Measurements from ENCODE around the gene REM2. TPM values are rescaled to one million over a fixed set of nuclear protein-coding genes. Genes with fewer than 3 reads are reported as not detected.
"Not testable (repeated sequence)": the region's sequence is repeated elsewhere in the genome, so short reads cannot be mapped to it uniquely, and the experiment has no call there.

The REM2 gene
- total RNA-seq, 1 experiment from 2014 or later: 0.18 TPM

DNA sequence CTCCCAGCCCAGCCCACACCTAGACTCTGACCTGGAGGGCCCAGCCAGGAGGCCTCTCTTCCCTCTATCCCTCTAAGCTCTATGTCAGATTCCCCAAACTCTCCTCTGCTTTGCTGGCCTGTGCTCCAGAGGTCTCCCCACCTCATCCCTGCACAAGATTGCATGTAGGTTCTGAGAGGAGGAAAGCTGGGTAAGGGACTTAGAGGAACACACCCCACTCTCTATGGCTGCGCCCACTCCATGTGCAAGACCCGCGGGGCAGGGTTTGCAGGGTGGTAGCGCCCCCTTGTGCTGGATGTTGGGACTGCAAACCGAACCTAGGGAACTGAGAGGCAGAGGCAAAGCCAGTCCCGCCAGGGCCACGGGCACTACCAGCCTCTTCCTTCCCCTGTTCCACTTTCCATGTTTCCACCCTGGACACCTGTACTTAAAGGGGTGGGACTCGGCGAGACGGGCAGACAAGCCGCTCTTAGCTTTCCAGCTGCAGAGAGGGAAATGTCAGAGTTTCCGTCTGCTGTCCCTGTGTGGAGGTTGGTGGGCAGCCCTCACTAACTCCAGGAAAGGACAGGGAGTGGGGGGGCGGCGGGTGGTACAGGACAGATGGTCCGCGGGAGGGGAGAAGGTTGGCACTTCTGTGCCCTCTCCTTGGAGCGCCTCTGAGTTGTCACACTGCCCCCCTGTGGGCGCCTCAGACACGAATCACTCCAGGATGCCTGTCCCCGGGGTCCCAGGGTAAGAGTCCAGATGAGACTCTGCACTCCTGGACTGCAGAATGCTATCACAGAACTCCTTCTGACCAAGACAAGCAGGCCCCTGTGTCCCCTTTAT, 29.9 kb upstream of the REM2 start:
- no peaks in the 10 kb centered on the region for H3K9me3 ChIP-seq (ENCODE audit: control insufficient read depth, insufficient read depth, low read depth, low read length)
- H3K27me3 ChIP-seq (ENCODE audit: control insufficient read depth, insufficient read depth, low read length): no peaks in the 10 kb centered on the region
- ATAC-seq (peak; percentile 95), DNase-seq (ENCODE audit: low read depth, low spot score) (no peak)
- peak overlapping the region; percentile 63; the same call in 1 of the 2 replicates for H3K27ac ChIP-seq (ENCODE audit: low read length)
- peak overlapping the region; percentile 33 to 69 for H3K4me3 ChIP-seq (ENCODE audit: low read depth in 2 of 2, low read length in 2 of 2)
- no peaks in the 10 kb centered on the region for H3K4me1 ChIP-seq (ENCODE audit: control insufficient read depth, insufficient read depth, low read length)
- CTCF ChIA-PET: interaction anchor here (0.6 to 4.9 kb wide), 3 partner anchors 10 to 30 kb away, joined by 4 to 50 read pairs (median 4); no protein-coding TSS in a partner anchor
- no peaks in the 10 kb centered on the region for H3K36me3 ChIP-seq (ENCODE audit: control insufficient read depth, insufficient read depth, low read length)
- no peak for TF ChIP-seq POLR2AphosphoS5 (IDR thresholded peaks at IDR 0.05; ENCODE audit: low read depth, low read length)
- TF ChIP-seq, protein P1, sequence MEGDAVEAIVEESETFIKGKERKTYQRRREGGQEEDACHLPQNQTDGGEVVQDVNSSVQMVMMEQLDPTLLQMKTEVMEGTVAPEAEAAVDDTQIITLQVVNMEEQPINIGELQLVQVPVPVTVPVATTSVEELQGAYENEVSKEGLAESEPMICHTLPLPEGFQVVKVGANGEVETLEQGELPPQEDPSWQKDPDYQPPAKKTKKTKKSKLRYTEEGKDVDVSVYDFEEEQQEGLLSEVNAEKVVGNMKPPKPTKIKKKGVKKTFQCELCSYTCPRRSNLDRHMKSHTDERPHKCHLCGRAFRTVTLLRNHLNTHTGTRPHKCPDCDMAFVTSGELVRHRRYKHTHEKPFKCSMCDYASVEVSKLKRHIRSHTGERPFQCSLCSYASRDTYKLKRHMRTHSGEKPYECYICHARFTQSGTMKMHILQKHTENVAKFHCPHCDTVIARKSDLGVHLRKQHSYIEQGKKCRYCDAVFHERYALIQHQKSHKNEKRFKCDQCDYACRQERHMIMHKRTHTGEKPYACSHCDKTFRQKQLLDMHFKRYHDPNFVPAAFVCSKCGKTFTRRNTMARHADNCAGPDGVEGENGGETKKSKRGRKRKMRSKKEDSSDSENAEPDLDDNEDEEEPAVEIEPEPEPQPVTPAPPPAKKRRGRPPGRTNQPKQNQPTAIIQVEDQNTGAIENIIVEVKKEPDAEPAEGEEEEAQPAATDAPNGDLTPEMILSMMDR (IDR thresholded peaks at IDR 0.05): peak; percentile 89
- in situ Hi-C loops (cut with HindIII; ENCODE audit: low pct_unique_long_range_greater_than_20kb, low sequenced_read_pairs): no loop called here
- BruUV-seq (replicated peaks): no TSS peak
- intact Hi-C loops (cut with micrococcal nuclease; ENCODE audit: unreplicated experiment): loop anchor here (2.0 to 10.0 kb wide), 2 partner anchors 30 to 198 kb away; no protein-coding TSS in a partner anchor
- POLR2A ChIA-PET: no interaction called here

DNA sequence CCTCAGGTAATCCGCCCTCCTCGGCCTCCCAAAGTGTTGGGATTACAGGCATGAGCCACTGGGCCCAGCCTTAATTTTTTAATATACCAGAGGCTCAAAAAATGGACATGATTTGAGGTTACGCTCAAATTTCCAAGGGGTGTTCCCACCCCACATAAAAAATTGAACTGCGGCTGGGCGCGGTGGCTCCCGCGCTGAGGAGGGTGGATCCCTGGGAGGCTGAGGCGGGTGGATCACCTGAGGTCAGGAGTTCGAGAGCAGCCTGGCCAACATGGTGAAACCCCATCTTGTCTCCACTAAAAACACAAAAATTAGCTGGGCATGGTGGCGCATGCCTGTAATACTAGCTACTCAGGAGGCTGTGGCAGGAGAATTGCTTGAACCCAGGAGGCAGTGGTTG, 28.7 kb upstream of the REM2 start:
- BruUV-seq (replicated peaks); DNase-seq (ENCODE audit: low read depth, low spot score); H3K27ac ChIP-seq (ENCODE audit: low read length); ATAC-seq; H3K36me3 ChIP-seq (ENCODE audit: control insufficient read depth, insufficient read depth, low read length); H3K27me3 ChIP-seq (ENCODE audit: control insufficient read depth, insufficient read depth, low read length); H3K4me3 ChIP-seq (ENCODE audit: low read depth in 2 of 2, low read length in 2 of 2); H3K4me1 ChIP-seq (ENCODE audit: control insufficient read depth, insufficient read depth, low read length); H3K9me3 ChIP-seq (ENCODE audit: control insufficient read depth, insufficient read depth, low read depth, low read length); in situ Hi-C loops (cut with HindIII; ENCODE audit: low pct_unique_long_range_greater_than_20kb, low sequenced_read_pairs): not testable (repeated sequence)
- CTCF ChIA-PET: interaction anchor here (0.7 to 4.9 kb wide), 2 partner anchors 31 to 217 kb away, joined by 9 to 50 read pairs; no protein-coding TSS in a partner anchor
- intact Hi-C loops (cut with micrococcal nuclease; ENCODE audit: unreplicated experiment): loop anchor here (10.0 kb wide), 1 partner anchor 199 kb away; no protein-coding TSS in a partner anchor
- POLR2A ChIA-PET: interaction anchor here (0.5 kb wide), 1 partner anchor 28 kb away, joined by 6 read pairs; no protein-coding TSS in a partner anchor

DNA sequence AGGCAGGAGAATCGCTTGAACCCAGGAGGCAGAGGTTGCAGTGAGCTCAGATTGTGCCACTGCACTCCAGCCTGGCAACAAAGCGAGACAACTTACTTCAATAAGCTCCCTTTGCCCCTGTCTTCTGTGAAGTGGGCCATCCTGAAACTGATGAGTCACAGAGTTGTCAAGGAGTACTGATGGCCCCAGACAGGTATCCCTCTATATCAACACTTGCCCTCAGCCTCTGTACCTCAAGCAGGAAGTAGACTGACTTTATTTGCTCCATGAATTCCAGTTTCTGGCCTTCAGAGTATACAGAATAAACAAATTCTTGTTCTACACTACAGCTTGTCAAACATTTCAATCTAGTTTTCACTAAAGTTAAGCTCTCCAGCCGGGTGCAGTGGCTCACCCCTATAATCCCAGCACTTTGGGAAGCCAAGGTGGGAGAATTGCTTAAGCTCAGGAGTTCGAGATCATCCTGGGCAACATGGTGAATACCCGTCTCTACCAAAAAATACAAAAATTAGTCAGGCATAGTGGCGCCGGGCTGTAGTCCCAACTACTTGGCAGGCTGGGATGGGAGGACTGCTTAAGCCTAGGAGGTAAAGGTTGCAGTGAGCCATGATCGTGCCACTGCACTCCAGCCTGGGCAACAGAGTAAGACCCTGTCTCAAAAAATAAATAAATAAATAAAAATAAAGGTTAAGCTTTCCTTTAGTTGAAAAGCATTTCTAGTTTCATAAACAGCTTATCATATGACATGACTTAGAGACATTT, 27.9 kb upstream of the REM2 start:
- Histone ChIP-seq H3K4me1 (ENCODE audit: control insufficient read depth, insufficient read depth, low read length) (no peaks in the 10 kb centered on the region), H3K4me3 (ENCODE audit: low read depth in 2 of 2, low read length in 2 of 2) (no peak overlapping the region), H3K36me3 (ENCODE audit: control insufficient read depth, insufficient read depth, low read length) (no peaks in the 10 kb centered on the region), H3K27me3 (ENCODE audit: control insufficient read depth, insufficient read depth, low read length) (no peaks in the 10 kb centered on the region), H3K9me3 (ENCODE audit: control insufficient read depth, insufficient read depth, low read depth, low read length) (no peaks in the 10 kb centered on the region), H3K27ac (ENCODE audit: low read length) (no peak overlapping the region)
- TF ChIP-seq, protein P2, sequence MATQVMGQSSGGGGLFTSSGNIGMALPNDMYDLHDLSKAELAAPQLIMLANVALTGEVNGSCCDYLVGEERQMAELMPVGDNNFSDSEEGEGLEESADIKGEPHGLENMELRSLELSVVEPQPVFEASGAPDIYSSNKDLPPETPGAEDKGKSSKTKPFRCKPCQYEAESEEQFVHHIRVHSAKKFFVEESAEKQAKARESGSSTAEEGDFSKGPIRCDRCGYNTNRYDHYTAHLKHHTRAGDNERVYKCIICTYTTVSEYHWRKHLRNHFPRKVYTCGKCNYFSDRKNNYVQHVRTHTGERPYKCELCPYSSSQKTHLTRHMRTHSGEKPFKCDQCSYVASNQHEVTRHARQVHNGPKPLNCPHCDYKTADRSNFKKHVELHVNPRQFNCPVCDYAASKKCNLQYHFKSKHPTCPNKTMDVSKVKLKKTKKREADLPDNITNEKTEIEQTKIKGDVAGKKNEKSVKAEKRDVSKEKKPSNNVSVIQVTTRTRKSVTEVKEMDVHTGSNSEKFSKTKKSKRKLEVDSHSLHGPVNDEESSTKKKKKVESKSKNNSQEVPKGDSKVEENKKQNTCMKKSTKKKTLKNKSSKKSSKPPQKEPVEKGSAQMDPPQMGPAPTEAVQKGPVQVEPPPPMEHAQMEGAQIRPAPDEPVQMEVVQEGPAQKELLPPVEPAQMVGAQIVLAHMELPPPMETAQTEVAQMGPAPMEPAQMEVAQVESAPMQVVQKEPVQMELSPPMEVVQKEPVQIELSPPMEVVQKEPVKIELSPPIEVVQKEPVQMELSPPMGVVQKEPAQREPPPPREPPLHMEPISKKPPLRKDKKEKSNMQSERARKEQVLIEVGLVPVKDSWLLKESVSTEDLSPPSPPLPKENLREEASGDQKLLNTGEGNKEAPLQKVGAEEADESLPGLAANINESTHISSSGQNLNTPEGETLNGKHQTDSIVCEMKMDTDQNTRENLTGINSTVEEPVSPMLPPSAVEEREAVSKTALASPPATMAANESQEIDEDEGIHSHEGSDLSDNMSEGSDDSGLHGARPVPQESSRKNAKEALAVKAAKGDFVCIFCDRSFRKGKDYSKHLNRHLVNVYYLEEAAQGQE (IDR thresholded peaks at IDR 0.05; ENCODE audit: insufficient read depth in 1 of 2, low read depth in 2 of 2, low read length in 1 of 2): no peak
- TF ChIP-seq, protein P1 (IDR thresholded peaks at IDR 0.05): no peak
- TF ChIP-seq SIN3A (IDR thresholded peaks at IDR 0.05; ENCODE audit: borderline replicate concordance, insufficient read depth, low read depth, low read length) (no peak), POLR2AphosphoS5 (IDR thresholded peaks at IDR 0.05; ENCODE audit: low read depth, low read length) (no peak), TCF7L2 (IDR thresholded peaks at IDR 0.05; ENCODE audit: low read depth, low read length) (no peak)
- BruUV-seq (replicated peaks): no TSS peak
- CTCF ChIA-PET: interaction anchor here (0.6 to 4.9 kb wide), 5 partner anchors 32 to 291 kb away, joined by 3 to 50 read pairs (median 8); no protein-coding TSS in a partner anchor
- POLR2A ChIA-PET: no interaction called here
- no peak for DNase-seq (ENCODE audit: low read depth, low spot score)
- no peak for ATAC-seq
- in situ Hi-C loops (cut with HindIII; ENCODE audit: low pct_unique_long_range_greater_than_20kb, low sequenced_read_pairs) (no loop called here), intact Hi-C loops (cut with micrococcal nuclease; ENCODE audit: unreplicated experiment) (loop anchor here (10.0 kb wide), 1 partner anchor 200 kb away; no protein-coding TSS in a partner anchor)
